Pancreas (tissue), 10 donors: Measurements from ENCODE around the gene TRAPPC5. TPM values are rescaled to one million over a fixed set of nuclear protein-coding genes. Genes with fewer than 3 reads are reported as not detected.

ENCODE experiments used
- ATAC-seq, 4 donors: fragments of 200-7000 bp; cut with Tn5 transposase; one replicate each; pipeline versions ENCODE4 v1.8.0 to v1.9.1; 2020; ENCODE audit warnings: mild to moderate bottlenecking in 4 of 4, moderate library complexity in 4 of 4
- DNase-seq, 6 donors: peaks; one replicate each; pipeline ENCODE4 v3.0.0-alpha.2; 2020
- FAIRE-seq: peaks from 2 replicates; lab custom pipeline; 2012; peaks lifted over from hg19 to GRCh38; lab: Jason Lieb, UNC
- H3K27ac ChIP-seq, 4 donors: fragments of 200-600 bp; sonication (generic); 1 replicate in 3 of 4; 2 replicates in 1 of 4; pipeline versions ENCODE4 v1.5.0 to v1.8.0; 2020
- H3K27me3 ChIP-seq, 4 donors: fragments of 200-600 bp; one replicate each; pipeline ENCODE4 v1.8.0; 2021
- H3K36me3 ChIP-seq, 3 donors: fragments of 200-600 bp; sonication (generic) in 1 of 3; one replicate each; pipeline versions ENCODE4 v1.5.0 to v1.8.0; 2020 to 2021
- H3K4me1 ChIP-seq, 3 donors: fragments of 200-600 bp; one replicate each; pipeline ENCODE4 v1.8.0; 2021
- H3K4me3 ChIP-seq, 4 donors: fragments of 200-600 bp; sonication (generic) in 2 of 4; one replicate each; pipeline versions ENCODE4 v1.5.0 to v1.8.0; 2020 to 2021
- H3K9me3 ChIP-seq, 4 donors: fragments of 200-600 bp; one replicate each; pipeline ENCODE4 v1.8.0; 2021
- WGBS, 2 donors: extraction: QIAGEN DNeasy Blood & Tissue Kit; methylation state at CpG; one replicate each; pipeline ENCODE4 v1.1.7; 2013; 5-methylcytosine and 5-hydroxymethylcytosine counted together
- intact Hi-C, 3 donors: fragments of 100-400 bp; cut with DNase I; formaldehyde crosslinking; loops; one replicate each; pipeline versions ENCODE4 v1.11.1 to v1.14.2; 2022
- polyA plus RNA-seq, 2 donors: library from polyadenylated mRNA; stranded (reverse); fragments of 200-250 nt; gene quantifications; one replicate each; pipeline ENCODE4 v1.2.3, GENCODE V29; 2013
- total RNA-seq, 6 donors: library from RNA; stranded (reverse); fragmentation: NEBNext Ultra II Directional in 4 of 6; extraction: Animal tissue kit (Norgen Biotek cat#: 25700) in 4 of 6; gene quantifications; one replicate each; pipeline versions ENCODE4 v1.2.1 to v1.2.4, GENCODE V29; 2021 to 2023
- TF ChIP-seq, protein P1 (sequence below), 4 donors: fragments of 200-600 bp; sonication (generic) in 3 of 4; IDR thresholded peaks; one replicate each; pipeline versions ENCODE4 v1.5.0 to v1.8.0; 2021; ENCODE audit warnings: antibody characterized with exemption in 4 of 4
- donor health status: healthy with polysubstance abuse.
- donor health status: DM: no; HTN: no; CAD: no; lungs with moderate emphysema.
- donor health status: DM: no; HTN: no; CAD: no.
- donor health status: control.
- donor health status: control.
- donor health status: Bipolar disorder and iron deficiency.
- donor health status: DM: yes; HTN: yes; CAD: no.
- donor health status: DM: no; HTN: no; CAD: no.
- donor health status: DM: no; HTN: no; CAD: no.
- donor health status: DM: yes; HTN: yes; CAD: no.

Gene TRAPPC5
- total and polyA plus RNA-seq, 8 donors: 26.7 to 89.9 (median 43.9) TPM

DNA sequence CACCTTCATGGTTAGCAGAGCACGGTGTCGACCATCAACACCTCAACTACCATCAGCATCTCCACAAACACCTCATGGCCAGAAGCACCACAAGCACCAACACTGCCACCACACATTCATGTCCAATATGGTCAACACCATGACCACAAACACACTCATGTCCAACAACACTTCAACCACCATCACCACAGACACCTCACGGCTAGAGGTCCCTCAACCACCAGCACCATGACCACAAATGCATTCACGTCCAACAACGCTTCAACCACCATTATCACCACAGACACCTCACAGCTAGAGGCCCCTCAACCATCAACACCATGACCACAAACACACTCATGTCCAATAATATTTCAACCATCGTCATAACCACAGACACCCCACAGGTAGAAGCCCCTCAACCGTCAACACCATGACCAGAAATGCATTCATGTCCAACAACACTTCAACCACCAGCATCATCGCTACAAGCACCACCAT, 10.2 kb downstream of the TRAPPC5 start:
- Histone ChIP-seq H3K9me3 (no peaks in the 10 kb centered on the region), H3K27me3 (no peaks in the 10 kb centered on the region), H3K4me1 (no peaks in the 10 kb centered on the region), H3K36me3 (no peaks in the 10 kb centered on the region), H3K4me3 (no peak overlapping the region), H3K27ac (no peak overlapping the region)
- DNase-seq: no peak
- ATAC-seq: no peak
- WGBS, 2 donors: 73 to 79% methylated on average over 8 of the region's 8 CpGs
- TF ChIP-seq, protein P1, sequence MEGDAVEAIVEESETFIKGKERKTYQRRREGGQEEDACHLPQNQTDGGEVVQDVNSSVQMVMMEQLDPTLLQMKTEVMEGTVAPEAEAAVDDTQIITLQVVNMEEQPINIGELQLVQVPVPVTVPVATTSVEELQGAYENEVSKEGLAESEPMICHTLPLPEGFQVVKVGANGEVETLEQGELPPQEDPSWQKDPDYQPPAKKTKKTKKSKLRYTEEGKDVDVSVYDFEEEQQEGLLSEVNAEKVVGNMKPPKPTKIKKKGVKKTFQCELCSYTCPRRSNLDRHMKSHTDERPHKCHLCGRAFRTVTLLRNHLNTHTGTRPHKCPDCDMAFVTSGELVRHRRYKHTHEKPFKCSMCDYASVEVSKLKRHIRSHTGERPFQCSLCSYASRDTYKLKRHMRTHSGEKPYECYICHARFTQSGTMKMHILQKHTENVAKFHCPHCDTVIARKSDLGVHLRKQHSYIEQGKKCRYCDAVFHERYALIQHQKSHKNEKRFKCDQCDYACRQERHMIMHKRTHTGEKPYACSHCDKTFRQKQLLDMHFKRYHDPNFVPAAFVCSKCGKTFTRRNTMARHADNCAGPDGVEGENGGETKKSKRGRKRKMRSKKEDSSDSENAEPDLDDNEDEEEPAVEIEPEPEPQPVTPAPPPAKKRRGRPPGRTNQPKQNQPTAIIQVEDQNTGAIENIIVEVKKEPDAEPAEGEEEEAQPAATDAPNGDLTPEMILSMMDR (IDR thresholded peaks at IDR 0.05): no peak
- FAIRE-seq: no peak
- intact Hi-C loops: no loop called here

GRCh38 chr19:7691497-7691896, 10.9 kb downstream of the TRAPPC5 start:
- no peak for FAIRE-seq

DNA sequence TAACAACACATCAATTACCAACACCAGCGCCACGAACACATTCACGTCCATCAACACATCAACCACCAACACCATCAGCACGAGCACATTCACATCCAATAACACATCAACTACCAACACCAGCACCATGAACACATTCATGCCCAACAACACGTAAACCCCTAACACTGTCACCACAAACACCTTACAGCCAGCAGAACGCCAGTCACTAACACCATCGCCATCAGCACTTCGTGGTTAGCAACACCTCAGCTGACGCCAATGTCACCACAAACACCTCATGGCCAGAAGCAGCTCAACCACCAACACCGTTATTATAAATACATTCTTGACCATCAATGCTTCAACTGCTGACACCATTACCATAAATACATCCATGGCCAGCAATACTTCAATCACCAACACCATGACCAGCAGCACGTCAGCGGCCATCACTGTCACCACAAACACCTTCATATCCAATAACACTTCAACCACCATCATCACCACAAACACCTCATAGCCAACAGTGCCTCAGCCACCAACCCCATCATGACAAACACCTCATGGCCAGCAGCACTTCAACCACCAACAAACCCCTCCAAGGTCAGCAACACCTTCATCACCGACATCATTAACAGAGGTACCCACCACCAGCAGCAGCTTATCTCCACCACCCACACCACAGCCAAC, 11.9 kb downstream of the TRAPPC5 start:
- Histone ChIP-seq H3K4me3 (no peak overlapping the region), H3K27me3 (no peaks in the 10 kb centered on the region), H3K4me1 (no peaks in the 10 kb centered on the region), H3K36me3 (no peaks in the 10 kb centered on the region), H3K27ac (no peak overlapping the region), H3K9me3 (no peaks in the 10 kb centered on the region)
- ATAC-seq (no peak), FAIRE-seq (no peak), DNase-seq (no peak)
- 59 to 65% methylated on average over 13 of the region's 13 CpGs for WGBS, 2 donors
- intact Hi-C loops: no loop called here
- TF ChIP-seq, protein P1 (IDR thresholded peaks at IDR 0.05): no peak

More at GRCh38 chr19:7691497-7691896, 10.9 kb downstream of the TRAPPC5 start:
- intact Hi-C loops: no loop called here
- Histone ChIP-seq H3K27ac (no peak overlapping the region), H3K27me3 (no peaks in the 10 kb centered on the region), H3K4me3 (no peak overlapping the region), H3K4me1 (no peaks in the 10 kb centered on the region), H3K36me3 (no peaks in the 10 kb centered on the region), H3K9me3 (no peaks in the 10 kb centered on the region)
- DNase-seq: no peak
- no peak for ATAC-seq
- TF ChIP-seq, protein P1 (IDR thresholded peaks at IDR 0.05): no peak

DNA sequence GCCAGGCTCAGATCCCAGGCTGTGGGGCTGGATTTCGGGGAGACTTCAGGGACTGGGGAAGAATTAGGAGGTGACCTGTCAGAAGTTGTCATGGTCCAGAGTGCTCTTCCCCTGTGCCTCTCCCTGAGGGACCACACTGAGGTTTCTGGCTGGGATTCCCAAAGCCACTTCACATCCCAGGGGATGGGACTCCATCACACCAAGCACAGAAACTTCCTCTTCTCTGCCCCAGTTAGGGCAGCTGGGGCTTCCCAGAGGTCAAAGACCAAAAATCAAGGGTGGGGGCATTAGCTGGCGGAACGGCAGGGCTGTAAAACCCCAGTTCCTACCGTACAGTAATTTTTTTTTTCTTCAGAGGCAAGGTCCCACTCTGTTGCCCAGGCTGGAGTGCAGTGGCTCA, 13.9 kb downstream of the TRAPPC5 start:
- TF ChIP-seq, protein P1 (IDR thresholded peaks at IDR 0.05): no peak
- H3K27ac ChIP-seq: no peak overlapping the region
- intact Hi-C loops: no loop called here
- WGBS, 2 donors: 41 to 46% methylated on average over 4 of the region's 4 CpGs
- H3K36me3 ChIP-seq: no peaks in the 10 kb centered on the region
- FAIRE-seq (no peak), DNase-seq (no peak), ATAC-seq (no peak)
- H3K4me1 ChIP-seq: no peaks in the 10 kb centered on the region
- no peaks in the 10 kb centered on the region for H3K27me3 ChIP-seq
- H3K9me3 ChIP-seq: no peaks in the 10 kb centered on the region
- no peak overlapping the region for H3K4me3 ChIP-seq

GRCh38 chr19:7697721-7698287, 17.2 kb downstream of the TRAPPC5 start:
- no peak for FAIRE-seq
- Histone ChIP-seq H3K27me3 (no peaks in the 10 kb centered on the region), H3K9me3 (no peaks in the 10 kb centered on the region), H3K4me3 (no peak overlapping the region), H3K27ac (no peak overlapping the region), H3K4me1 (no peaks in the 10 kb centered on the region), H3K36me3 (no peaks in the 10 kb centered on the region)
- TF ChIP-seq, protein P1 (IDR thresholded peaks at IDR 0.05): no peak
- WGBS, 2 donors: 63 to 68% methylated on average over 10 of the region's 10 CpGs
- ATAC-seq: no peak
- DNase-seq: no peak
- intact Hi-C loops: no loop called here
